Activated T-cell treated with anti-CD3 and anti-CD28 coated beads, Interleukin-2, amount 50 U/mL, for 24 hours (primary cell): Measurements from ENCODE around the gene PDXK.

ENCODE experiments used
- DNase-seq: peaks from one replicate; pipeline ENCODE4 v3.0.0-alpha.2; 2020
- H3K27ac Mint-ChIP-seq: 2 replicates; pipeline ENCODE4 v1.8.0; 2020; ENCODE audit warnings: mild to moderate bottlenecking, mixed read lengths
- H3K27me3 Mint-ChIP-seq: 2 replicates; pipeline ENCODE4 v1.8.0; 2020; ENCODE audit warnings: mixed read lengths
- H3K36me3 Mint-ChIP-seq: 2 replicates; pipeline ENCODE4 v1.8.0; 2020; ENCODE audit warnings: low read depth, mixed read lengths
- H3K4me1 Mint-ChIP-seq: 2 replicates; pipeline ENCODE4 v1.8.0; 2020; ENCODE audit warnings: low read depth, mixed read lengths
- H3K4me3 Mint-ChIP-seq: 2 replicates; pipeline ENCODE4 v1.8.0; 2020; ENCODE audit warnings: mild to moderate bottlenecking, moderate library complexity, mixed read lengths
- H3K9me3 Mint-ChIP-seq: 2 replicates; pipeline ENCODE4 v1.8.0; 2020; ENCODE audit warnings: mixed read lengths

PDXK gene

DNA sequence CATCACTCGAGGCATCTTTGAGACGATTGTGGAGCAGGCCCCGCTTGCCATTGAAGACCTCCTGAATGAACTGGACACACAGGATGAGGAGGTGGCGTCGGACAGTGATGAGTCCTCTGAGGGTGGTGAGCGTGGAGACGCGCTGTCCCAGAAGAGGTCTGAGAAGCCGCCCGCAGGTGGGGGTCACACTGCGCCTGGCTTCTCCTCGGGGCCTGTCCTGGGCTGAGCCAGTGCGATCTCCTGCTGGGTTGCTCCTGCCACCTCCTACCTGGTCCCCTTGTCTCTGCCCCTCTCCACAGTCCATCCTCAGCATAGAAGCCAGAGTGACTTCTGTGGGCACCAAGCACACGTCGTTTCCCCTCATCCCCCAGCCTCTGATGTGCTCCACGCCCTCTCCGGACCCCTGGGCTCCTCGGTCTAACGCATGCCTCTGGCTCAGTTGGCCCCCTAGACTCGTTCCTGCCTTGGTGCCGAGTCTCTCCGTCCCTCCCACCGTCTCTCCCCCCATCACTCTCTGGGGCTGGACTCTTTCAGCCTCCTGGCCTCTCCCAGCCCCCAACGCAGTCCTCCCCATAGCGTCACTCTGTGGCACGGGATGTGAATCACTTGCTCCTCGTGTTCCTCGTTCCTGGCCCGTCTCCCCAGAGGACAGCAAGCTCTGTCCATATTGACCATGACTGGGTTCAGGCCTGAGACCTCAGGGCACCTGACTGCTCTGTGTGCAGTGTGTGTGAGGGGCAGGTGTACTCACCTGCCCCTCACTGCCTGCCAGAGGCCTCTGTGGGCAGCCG is 79.2 kb downstream of the PDXK start:
- Mint-ChIP-seq H3K9me3 (no peaks in the 10 kb centered on the region), H3K4me1 (peaks cover 8% of the 10 kb centered on the region), H3K27ac (peak overlapping the region; percentile 48), H3K4me3 (no peak overlapping the region), H3K36me3 (peaks cover 99% of the 10 kb centered on the region), H3K27me3 (no peaks in the 10 kb centered on the region)
- no peak for DNase-seq

DNA sequence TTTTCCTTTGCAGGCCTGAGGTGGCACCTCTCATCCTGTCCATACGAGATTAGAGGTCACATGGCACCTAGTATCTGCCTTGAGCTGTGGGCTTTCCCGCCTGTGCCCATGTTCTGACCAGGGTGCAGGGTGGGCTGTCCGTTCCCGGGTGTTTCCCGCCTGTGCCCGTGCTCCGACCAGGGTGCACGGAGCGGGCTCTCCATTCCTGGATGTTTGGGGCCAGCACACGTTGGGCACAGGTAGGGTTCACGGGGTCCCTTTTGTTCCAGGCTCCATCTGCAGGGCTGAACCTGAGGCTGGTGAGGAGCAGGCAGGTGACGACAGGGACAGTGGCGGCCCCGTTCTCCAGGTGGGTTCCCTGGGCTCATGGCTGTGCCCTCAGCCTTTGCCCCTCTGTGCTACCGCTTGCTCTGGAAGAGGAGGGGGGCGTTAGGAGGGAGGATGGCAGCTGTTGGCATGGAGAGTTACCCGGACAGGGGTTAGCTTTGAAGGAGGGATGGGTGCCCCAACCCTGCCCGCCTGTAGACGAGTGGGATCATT is 80.4 kb downstream of the PDXK start:
- Mint-ChIP-seq H3K4me3 (no peak overlapping the region), H3K4me1 (peaks cover 1% of the 10 kb centered on the region), H3K9me3 (no peaks in the 10 kb centered on the region), H3K27ac (no peak overlapping the region), H3K27me3 (no peaks in the 10 kb centered on the region), H3K36me3 (peaks cover 99% of the 10 kb centered on the region)
- DNase-seq = no peak

DNA sequence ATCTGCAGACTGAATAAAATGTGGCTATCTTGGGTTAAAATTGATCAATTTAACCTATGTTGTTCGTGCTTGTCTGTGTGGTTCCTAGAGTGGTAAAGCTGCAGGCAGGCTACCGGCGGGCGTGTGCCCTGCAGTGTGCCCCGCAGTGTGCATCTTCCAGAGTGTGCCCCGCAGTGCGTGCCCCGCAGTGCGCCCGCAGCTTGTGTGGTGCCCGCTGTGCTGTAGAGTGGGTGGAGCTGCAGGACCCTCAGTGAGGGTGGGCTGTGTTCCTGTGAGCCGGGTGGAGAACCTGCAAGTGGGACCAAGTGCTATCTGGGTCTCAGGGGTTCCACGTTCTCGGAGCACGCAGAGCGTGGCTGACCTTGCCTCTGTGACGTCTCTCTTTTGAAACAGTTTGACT is 81.2 kb downstream of the PDXK start:
- H3K36me3 Mint-ChIP-seq = peaks cover 99% of the 10 kb centered on the region
- no peaks in the 10 kb centered on the region for H3K9me3 Mint-ChIP-seq
- H3K4me1 Mint-ChIP-seq = no peaks in the 10 kb centered on the region
- no peak overlapping the region for H3K4me3 Mint-ChIP-seq
- no peaks in the 10 kb centered on the region for H3K27me3 Mint-ChIP-seq
- H3K27ac Mint-ChIP-seq = no peak overlapping the region
- DNase-seq = no peak

DNA sequence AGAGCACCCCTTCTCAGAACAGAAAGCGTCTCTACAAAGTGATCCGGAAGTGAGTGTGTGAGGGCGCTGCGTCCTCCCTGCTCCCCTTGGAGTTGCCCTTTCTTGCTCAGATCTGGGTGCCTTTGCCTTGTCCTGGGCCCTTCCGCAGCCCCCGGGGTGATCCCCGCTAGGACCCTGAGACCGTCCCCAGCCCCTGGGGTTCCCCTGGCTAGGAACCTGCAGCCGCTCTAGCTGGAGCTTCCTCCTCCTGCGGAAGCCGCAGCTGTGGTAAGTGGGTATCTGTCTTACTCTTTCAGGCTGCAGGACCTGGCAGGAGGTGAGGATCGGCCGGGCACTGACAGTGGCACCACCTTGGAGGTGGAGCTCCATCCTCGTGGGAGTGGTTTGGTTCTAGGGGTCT is 81.6 kb downstream of the PDXK start:
- Mint-ChIP-seq H3K9me3 (no peaks in the 10 kb centered on the region), H3K27me3 (no peaks in the 10 kb centered on the region), H3K4me1 (no peaks in the 10 kb centered on the region), H3K4me3 (no peak overlapping the region), H3K27ac (no peak overlapping the region), H3K36me3 (peaks cover 99% of the 10 kb centered on the region)
- DNase-seq = no peak

DNA sequence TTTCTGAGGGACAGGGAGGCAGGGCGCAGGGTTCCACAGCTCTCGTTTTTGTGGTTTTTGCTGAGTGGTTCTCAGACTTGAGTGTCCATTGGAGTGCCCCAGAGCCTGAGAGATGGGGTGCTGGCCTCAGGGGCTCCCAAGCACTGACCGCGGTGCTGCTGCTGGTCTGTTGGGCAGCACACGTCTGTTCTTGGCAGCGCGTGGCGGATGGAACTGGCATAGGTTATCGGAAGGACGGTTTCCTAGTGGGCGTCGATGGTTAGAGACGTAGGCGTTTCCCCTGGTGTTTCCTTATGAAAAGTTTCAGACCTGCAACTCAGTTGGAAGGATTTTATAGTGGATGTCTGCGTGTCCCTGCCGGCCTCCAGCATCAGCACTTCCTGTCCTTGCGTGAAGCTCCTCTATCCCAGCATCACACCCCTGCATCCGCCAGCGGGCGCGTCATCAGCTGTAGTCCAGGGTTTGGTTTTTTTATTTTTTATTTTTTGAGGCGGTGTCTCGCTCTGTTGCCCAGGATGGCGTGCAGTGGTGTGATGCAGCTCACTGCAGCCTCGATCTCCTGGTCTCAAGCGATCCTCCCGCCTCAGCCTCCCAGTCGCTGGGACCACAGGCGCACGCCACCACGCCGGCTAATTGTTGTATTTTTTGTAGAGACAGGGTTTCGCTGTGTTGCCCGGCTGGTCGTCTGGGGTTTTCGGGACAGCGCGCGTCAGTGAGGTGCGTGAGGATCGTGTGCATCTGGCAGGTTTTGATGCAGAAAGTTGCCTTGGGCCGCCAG is 82.3 kb downstream of the PDXK start:
- Mint-ChIP-seq H3K4me1 (no peaks in the 10 kb centered on the region), H3K4me3 (no peak overlapping the region), H3K9me3 (no peaks in the 10 kb centered on the region), H3K27me3 (no peaks in the 10 kb centered on the region), H3K36me3 (peaks cover 99% of the 10 kb centered on the region), H3K27ac (peak overlapping the region; percentile 37)
- no peak for DNase-seq

DNA sequence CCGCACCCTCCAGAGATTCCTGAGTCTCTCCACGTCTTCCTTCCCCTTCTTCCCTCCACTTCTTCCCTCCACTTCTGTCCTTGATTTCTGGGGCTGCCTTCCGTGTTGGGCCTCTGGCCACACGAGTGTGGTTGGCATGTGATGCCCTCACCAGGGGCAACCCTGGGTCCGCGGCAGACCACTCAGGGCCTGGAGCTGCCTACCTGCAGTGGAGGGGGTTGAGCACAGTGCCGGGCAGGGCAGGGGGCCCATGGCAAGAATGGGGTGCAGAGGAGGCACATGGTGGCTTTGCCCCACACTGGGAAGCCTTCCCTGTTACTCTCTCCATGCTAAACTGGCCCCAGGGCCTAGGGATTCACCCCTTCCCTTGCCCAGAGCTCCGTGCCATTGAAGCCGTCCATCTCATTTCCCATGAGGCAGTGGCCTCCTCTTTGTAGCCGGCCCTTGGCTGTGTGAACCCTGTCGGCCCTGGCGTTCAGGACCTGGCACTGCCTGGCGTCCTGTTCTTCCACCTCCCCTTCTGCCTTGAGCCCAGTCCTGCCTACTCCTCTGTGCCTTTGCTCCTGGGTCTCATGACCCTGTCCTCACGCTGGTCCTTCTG is 83.9 kb downstream of the PDXK start:
- Mint-ChIP-seq H3K4me1 (no peaks in the 10 kb centered on the region), H3K4me3 (no peak overlapping the region), H3K9me3 (no peaks in the 10 kb centered on the region), H3K27me3 (no peaks in the 10 kb centered on the region), H3K27ac (peak overlapping the region; percentile 59), H3K36me3 (peaks cover 92% of the 10 kb centered on the region)
- DNase-seq = no peak

DNA sequence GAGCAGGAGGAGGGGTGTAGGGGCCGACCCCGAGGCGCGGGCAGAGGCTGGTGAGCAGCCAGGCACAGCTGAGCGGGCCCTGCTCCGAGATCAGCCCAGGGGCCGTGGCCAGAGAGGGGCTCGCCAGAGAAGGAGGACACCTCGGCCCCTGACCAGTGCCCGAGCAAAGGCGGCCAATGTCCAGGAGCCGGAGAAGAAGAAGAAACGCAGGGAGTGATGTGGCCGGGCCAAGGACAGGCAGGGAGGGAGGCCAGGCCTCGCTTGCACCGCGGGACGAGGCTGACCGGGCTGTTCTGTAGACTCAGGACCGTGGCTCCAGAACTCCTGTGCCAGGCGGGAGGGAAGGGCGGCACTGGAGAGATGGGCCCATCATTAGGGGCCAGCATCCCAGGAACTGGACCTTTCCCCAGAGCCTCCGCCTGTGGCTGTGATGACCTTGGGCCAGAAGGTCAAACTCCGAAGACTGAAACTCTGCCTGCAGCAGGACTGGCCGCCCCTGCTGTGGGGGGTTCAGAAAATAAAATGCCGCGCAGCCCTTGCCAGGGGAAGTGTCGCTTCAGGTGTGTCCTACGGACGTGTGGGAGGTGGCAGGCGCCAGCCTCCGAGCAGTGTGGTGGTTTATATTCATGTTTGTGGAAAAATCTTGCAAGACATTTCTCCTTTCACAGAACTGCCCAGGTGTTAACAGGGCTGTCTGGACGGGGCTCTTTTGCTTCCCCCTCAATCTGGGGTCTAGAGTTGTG is 84.8 kb downstream of the PDXK start:
- Mint-ChIP-seq H3K36me3 (peaks cover 85% of the 10 kb centered on the region), H3K27me3 (no peaks in the 10 kb centered on the region), H3K4me1 (no peaks in the 10 kb centered on the region), H3K27ac (peak overlapping the region; percentile 59), H3K9me3 (no peaks in the 10 kb centered on the region), H3K4me3 (no peak overlapping the region)
- DNase-seq = no peak

DNA sequence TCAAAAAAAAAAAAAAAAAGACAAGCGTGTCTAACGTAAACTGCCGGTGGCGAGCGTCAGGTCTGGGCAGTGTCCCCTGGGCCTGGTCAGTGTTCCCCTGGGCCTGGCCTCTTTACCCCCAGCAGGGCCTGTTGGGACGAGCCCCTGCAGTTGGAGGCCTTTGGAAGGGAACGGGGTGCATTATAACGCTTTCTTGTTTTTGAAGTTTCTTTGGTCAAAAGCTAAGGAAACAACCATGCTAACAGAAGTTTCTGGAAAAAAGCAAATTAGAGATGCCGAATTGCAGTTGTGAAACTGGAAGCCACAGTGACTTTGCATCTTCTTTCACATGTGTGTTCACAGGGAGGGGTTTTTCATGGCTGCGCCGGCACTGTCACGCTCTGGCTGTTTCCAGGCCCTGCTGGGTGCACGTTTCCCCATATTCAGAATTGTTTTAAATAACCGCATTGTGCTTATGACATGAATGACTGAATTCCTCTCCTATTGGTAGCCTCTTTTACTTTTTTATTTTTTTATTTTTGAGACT is 86.4 kb downstream of the PDXK start:
- peaks cover 79% of the 10 kb centered on the region for H3K36me3 Mint-ChIP-seq
- H3K9me3 Mint-ChIP-seq = no peaks in the 10 kb centered on the region
- no peak overlapping the region for H3K4me3 Mint-ChIP-seq
- no peaks in the 10 kb centered on the region for H3K4me1 Mint-ChIP-seq
- H3K27ac Mint-ChIP-seq = peak overlapping the region; percentile 82
- no peak for DNase-seq
- no peaks in the 10 kb centered on the region for H3K27me3 Mint-ChIP-seq

DNA sequence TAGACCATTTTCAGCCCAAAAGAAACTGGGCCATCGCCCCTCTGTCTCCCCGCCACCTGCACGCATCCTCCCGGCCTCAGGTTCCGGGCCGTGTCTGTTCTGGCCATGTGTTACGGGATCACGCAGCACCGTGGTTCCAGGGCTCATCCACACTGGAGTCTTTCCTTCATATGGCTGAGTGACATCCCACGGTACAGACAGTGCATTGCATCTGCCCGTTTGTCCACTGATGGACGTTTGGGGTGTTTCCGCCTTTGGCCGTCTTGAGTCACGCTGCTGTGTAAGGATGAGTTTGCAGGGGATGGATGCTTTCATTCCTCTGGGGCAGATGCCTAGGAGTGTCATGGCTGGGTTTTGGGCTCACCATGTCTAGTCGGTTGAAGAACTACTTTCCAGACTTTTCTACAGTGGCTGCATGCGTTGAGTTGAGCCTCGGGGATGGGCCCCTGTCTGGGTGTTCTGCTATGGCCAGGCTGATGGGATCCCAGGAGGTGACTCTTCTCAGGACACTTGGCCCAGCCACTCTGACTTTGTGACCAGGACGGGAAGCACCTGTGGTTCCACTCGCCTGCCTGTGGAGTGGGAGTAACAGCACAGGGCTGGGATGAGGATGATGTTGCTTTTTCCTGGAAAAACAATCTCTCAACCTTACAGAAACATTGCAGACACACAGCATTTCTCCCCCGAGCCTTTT is 87.2 kb downstream of the PDXK start:
- no peaks in the 10 kb centered on the region for H3K27me3 Mint-ChIP-seq
- peak overlapping the region; percentile 82 for H3K27ac Mint-ChIP-seq
- H3K9me3 Mint-ChIP-seq = no peaks in the 10 kb centered on the region
- peaks cover 5% of the 10 kb centered on the region for H3K4me1 Mint-ChIP-seq
- no peak overlapping the region for H3K4me3 Mint-ChIP-seq
- no peak for DNase-seq
- peaks cover 71% of the 10 kb centered on the region for H3K36me3 Mint-ChIP-seq

DNA sequence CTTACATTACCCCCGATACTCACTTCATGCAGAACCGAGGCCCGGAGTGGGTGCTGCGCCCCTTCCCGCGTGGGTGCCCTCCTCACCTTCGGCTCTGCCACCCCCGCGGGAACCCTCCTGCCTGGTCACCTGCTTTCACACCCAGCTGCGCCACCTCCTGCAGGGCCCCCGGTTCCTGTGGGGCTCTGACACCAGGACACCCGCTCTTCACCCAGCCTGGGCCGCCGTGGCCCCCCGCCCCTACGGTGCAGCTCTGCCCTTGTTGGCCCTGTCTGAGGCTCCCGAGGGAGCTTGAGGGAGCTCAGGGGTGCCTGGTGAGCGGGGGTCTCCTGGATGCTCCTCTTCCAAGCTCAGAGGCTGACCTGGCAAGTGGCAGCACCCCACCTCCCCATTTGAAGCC is 89.4 kb downstream of the PDXK start:
- Mint-ChIP-seq H3K4me3 (no peak overlapping the region), H3K36me3 (peaks cover 49% of the 10 kb centered on the region), H3K27me3 (no peaks in the 10 kb centered on the region), H3K4me1 (peaks cover 5% of the 10 kb centered on the region), H3K9me3 (no peaks in the 10 kb centered on the region), H3K27ac (peak overlapping the region; percentile 37)
- DNase-seq = no peak

DNA sequence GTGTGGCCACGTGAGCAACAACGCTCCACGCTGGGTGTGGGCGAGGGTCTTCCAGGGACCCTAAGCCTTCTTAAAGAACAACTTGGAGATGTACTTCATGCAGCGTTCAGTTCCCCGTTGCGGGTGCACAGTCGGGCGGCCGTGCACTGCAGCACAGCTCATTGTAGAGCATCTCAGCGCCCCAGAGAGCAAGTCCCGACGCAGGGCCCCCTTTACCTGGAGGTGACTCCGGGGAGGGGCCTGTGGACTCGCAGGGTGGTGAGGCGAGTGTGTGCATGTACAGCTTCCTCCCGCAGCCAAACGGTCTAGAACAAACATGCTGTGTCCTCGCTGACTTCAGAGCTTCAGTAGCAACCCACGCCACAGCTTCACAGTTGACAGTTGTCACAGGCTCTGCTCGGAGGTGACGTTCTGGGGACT is 89.9 kb downstream of the PDXK start:
- Mint-ChIP-seq H3K9me3 (no peaks in the 10 kb centered on the region), H3K4me1 (peaks cover 5% of the 10 kb centered on the region), H3K27me3 (no peaks in the 10 kb centered on the region), H3K27ac (no peak overlapping the region), H3K36me3 (peaks cover 44% of the 10 kb centered on the region), H3K4me3 (no peak overlapping the region)
- no peak for DNase-seq

DNA sequence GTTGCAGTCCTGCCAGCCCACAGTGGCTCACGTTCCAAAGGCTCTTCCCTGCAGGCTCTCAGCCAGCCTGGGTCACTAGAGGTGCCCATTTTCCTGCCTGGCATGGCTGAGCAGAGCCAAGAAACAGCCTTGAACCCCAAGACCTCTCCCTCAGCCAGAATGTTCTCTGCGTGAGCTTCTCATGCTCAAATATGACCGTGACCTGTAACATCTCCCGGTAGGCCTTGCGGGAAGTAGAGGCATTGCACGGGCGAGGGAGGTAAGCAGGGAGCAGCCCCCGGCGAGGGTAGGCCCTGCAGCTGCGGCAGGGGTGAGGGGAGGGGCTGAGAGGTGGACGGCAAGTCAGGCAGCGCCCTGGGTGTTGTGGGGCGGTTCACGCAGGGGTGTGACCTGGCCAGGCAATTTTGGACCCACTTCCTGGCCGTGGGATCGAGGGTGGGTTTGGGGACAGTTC is 90.4 kb downstream of the PDXK start:
- no peaks in the 10 kb centered on the region for H3K9me3 Mint-ChIP-seq
- H3K4me1 Mint-ChIP-seq = peaks cover 5% of the 10 kb centered on the region
- H3K27me3 Mint-ChIP-seq = no peaks in the 10 kb centered on the region
- H3K36me3 Mint-ChIP-seq = peaks cover 39% of the 10 kb centered on the region
- H3K27ac Mint-ChIP-seq = peak overlapping the region; percentile 44
- DNase-seq = no peak
- no peak overlapping the region for H3K4me3 Mint-ChIP-seq

DNA sequence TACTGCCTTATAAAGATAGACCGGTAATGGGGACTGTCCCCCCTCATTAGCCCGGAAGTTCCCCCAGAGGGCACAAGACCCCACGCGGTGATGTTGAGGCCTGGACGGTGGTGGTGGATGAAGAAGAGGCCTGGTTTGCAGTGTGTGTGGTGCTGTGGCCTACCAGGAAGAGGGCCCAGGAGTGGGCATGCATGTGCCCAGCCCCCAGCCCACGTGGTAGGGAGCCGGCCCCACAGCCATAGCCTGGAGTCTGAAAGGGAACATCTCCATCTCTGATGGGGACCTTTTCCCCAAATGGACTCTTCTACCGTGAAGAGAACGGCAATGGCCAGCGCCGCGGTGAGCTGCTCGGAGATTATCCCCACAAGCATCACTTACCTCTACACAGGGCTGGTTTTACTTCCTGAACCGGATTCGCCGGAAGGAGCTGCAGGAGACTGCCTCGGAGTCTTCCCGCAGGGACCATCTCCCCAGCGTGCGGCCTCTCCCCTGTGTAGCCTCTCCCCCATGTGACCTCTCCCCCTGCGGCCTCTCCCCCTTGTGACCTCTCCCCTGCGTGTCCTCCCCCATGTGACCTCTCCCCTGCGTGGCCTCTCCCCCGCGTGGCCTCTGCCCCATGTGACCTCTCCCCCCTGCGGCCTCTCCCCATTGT is 91.0 kb downstream of the PDXK start:
- no peak overlapping the region for H3K27ac Mint-ChIP-seq
- H3K36me3 Mint-ChIP-seq = peaks cover 33% of the 10 kb centered on the region
- no peaks in the 10 kb centered on the region for H3K9me3 Mint-ChIP-seq
- H3K27me3 Mint-ChIP-seq = no peaks in the 10 kb centered on the region
- DNase-seq = no peak
- no peak overlapping the region for H3K4me3 Mint-ChIP-seq
- H3K4me1 Mint-ChIP-seq = peaks cover 8% of the 10 kb centered on the region
